HCT116 (cell line): ENCODE measurements around the gene CRYAB. TPM values are rescaled to one million over a fixed set of nuclear protein-coding genes. Genes with fewer than 3 reads are reported as not detected.

Experiments used
- ATAC-seq: fragments of 200-7000 bp; cut with Tn5 transposase; 2 replicates; pipeline ENCODE4 v1.9.1; 2020; ENCODE audit warnings: mild to moderate bottlenecking, moderate library complexity
- BruUV-seq: library from RNA; stranded (reverse); fragments of 400-500 nt; replicated peaks from 2 replicates; lab custom pipeline; 2021; lab: Mats Ljungman, UMichigan
- CTCF ChIA-PET: fragments of 300-600 bp; sonication (Branson Sonifier 250); formaldehyde crosslinking; loops from one replicate; lab custom pipeline; 2021; ENCODE audit warnings: antibody characterized with exemption; lab: Charles Lee
- POLR2A ChIA-PET: fragments of 300-600, 350-600 bp; sonication (Branson Sonifier 250); formaldehyde crosslinking; loops from one replicate; lab custom pipeline; 2021; ENCODE audit warnings: antibody characterized with exemption; lab: Charles Lee
- RAD21 ChIA-PET, 2 experiments: fragments of 300-600 bp; sonication (Branson Sonifier 250); formaldehyde crosslinking; loops; one replicate each; lab custom pipeline; 2023; ENCODE audit warnings: low total read pairs in 2 of 2; ENCODE audit not compliant: uncharacterized antibody in 2 of 2, unreplicated experiment in 2 of 2, low non-redundant PET in 1 of 2; lab: Charles Lee
- DNase-seq: peaks from one replicate; pipeline ENCODE4 v3.0.0-alpha.2; 2010; ENCODE audit warnings: low read depth, low spot score
- H2AFZ ChIP-seq: fragments of 200-600 bp; shearing (Covaris generic), sonication (generic); 2 replicates; pipeline ENCODE4 v1.6.1; 2017; ENCODE audit warnings: low read depth, mixed run types, mixed read lengths, antibody characterized with exemption, low read length; ENCODE audit not compliant: poor library complexity, severe bottlenecking
- H3K27ac ChIP-seq: 2 replicates; pipeline ENCODE4 v1.5.1; 2012; ENCODE audit warnings: low read depth, low read length
- H3K27me3 ChIP-seq: fragments of 200-600 bp; sonication (generic); 2 replicates; pipeline ENCODE4 v1.6.1; 2016; ENCODE audit warnings: mixed run types, low read length, mixed read lengths; ENCODE audit not compliant: insufficient read depth
- H3K36me3 ChIP-seq, 2 experiments: fragments of 200-500 bp in 1 of 2; fragments of 200-600 bp in 1 of 2; sonication (Bioruptor generic) in 1 of 2; sonication (generic) in 1 of 2; 2 replicates each; pipeline versions ENCODE4 v1.5.1 to v1.6.1; 2014 to 2016; ENCODE audit warnings: low read length in 2 of 2, inconsistent platforms in 1 of 2, mixed read lengths in 1 of 2, mixed run types in 1 of 2; ENCODE audit not compliant: insufficient read depth in 2 of 2, control insufficient read depth in 1 of 2
- H3K4me1 ChIP-seq, 2 experiments: fragments of 200-600 bp in 1 of 2; sonication (generic) in 1 of 2; 2 replicates each; pipeline versions ENCODE4 v1.5.1 to v1.6.1; 2012 to 2017; ENCODE audit warnings: low read length in 2 of 2, inconsistent platforms in 1 of 2, mild to moderate bottlenecking in 1 of 2, mixed read lengths in 1 of 2, mixed run types in 1 of 2, moderate library complexity in 1 of 2; ENCODE audit not compliant: insufficient read depth in 2 of 2, control insufficient read depth in 1 of 2
- H3K4me2 ChIP-seq: fragments of 200-600 bp; sonication (generic); 2 replicates; pipeline ENCODE4 v1.6.1; 2017; ENCODE audit warnings: mixed run types, low read length, mixed read lengths
- H3K4me3 ChIP-seq, 2 experiments: fragments of 200-600 bp in 1 of 2; sonication (generic) in 1 of 2; replicated peaks in 1 of 2; 2 replicates each; pipeline ENCODE4 v1.5.1; 2011 to 2016; ENCODE audit warnings: low read length in 2 of 2, control low read depth in 1 of 2, low read depth in 1 of 2, mild to moderate bottlenecking in 1 of 2, mixed read lengths in 1 of 2, mixed run types in 1 of 2
- H3K79me2 ChIP-seq: fragments of 200-600 bp; sonication (generic); 2 replicates; pipeline ENCODE4 v1.6.1; 2017; ENCODE audit warnings: mild to moderate bottlenecking, mixed run types, low read length, moderate library complexity, mixed read lengths; ENCODE audit not compliant: insufficient read depth
- H3K9ac ChIP-seq: fragments of 200-600 bp; sonication (generic); 2 replicates; pipeline ENCODE4 v1.6.1; 2016; ENCODE audit warnings: low read length, mixed read lengths
- H3K9me2 ChIP-seq: fragments of 200-600 bp; sonication (generic), shearing (Covaris generic); 2 replicates; pipeline ENCODE4 v1.6.1; 2017; ENCODE audit warnings: mixed run types, mild to moderate bottlenecking, moderate library complexity; ENCODE audit not compliant: insufficient read depth
- H3K9me3 ChIP-seq, 2 experiments: fragments of 200-500 bp in 1 of 2; fragments of 200-600 bp in 1 of 2; sonication (Bioruptor generic) in 1 of 2; sonication (generic) in 1 of 2; 2 replicates each; pipeline ENCODE4 v1.6.1; 2014 to 2017; ENCODE audit warnings: low read length in 2 of 2, mixed read lengths in 2 of 2, inconsistent platforms in 1 of 2, low read depth in 1 of 2, mild to moderate bottlenecking in 1 of 2, mixed run types in 1 of 2, moderate library complexity in 1 of 2; ENCODE audit not compliant: control insufficient read depth in 1 of 2, insufficient read depth in 1 of 2
- H4K20me1 ChIP-seq: fragments of 200-600 bp; sonication (generic), shearing (Covaris generic); 2 replicates; pipeline ENCODE4 v1.6.1; 2017; ENCODE audit warnings: mixed run types, mild to moderate bottlenecking, moderate library complexity; ENCODE audit not compliant: insufficient read depth
- ATF3 ChIP-seq: IDR thresholded peaks from 2 replicates; pipeline ENCODE4 v1.6.1; 2012
- CTCF ChIP-seq, 3 experiments: fragments of 200-600 bp in 1 of 3; sonication (generic) in 1 of 3; IDR thresholded peaks in 2 of 3; conservative IDR thresholded peaks in 1 of 3; 2 replicates each; pipeline ENCODE4 v1.5.1; 2012 to 2017; ENCODE audit warnings: low read depth in 2 of 3, low read length in 2 of 3, antibody characterized with exemption in 1 of 3, borderline replicate concordance in 1 of 3, control low read depth in 1 of 3, mild to moderate bottlenecking in 1 of 3, mixed read lengths in 1 of 3, mixed run types in 1 of 3, moderate library complexity in 1 of 3; ENCODE audit not compliant: insufficient read depth in 1 of 3
- EGR1 ChIP-seq: IDR thresholded peaks from 2 replicates; pipeline ENCODE4 v1.6.1; 2012; ENCODE audit warnings: low read depth
- ELF1 ChIP-seq: IDR thresholded peaks from 2 replicates; pipeline ENCODE4 v1.6.1; 2012; ENCODE audit warnings: low read depth, borderline replicate concordance
- MAX ChIP-seq: IDR thresholded peaks from 2 replicates; pipeline ENCODE4 v1.6.1; 2012
- POLR2AphosphoS5 ChIP-seq: IDR thresholded peaks from 2 replicates; pipeline ENCODE4 v1.6.1; 2011; ENCODE audit warnings: mild to moderate bottlenecking, low read depth, low read length, moderate library complexity
- SIN3A ChIP-seq: IDR thresholded peaks from 2 replicates; pipeline ENCODE4 v1.6.1; 2012; ENCODE audit warnings: low read depth
- SP1 ChIP-seq: IDR thresholded peaks from 2 replicates; pipeline ENCODE4 v1.6.1; 2012; ENCODE audit warnings: low read depth
- YY1 ChIP-seq: IDR thresholded peaks from 2 replicates; pipeline ENCODE4 v1.6.1; 2011; ENCODE audit warnings: low read length, low read depth, moderate library complexity, mild to moderate bottlenecking; ENCODE audit not compliant: insufficient replicate concordance; ENCODE audit errors: extremely low read depth
- intact Hi-C: fragments of 100-400 bp; cut with micrococcal nuclease; formaldehyde crosslinking; loops from 2 replicates; pipeline ENCODE4 v1.10.0; 2022
- total RNA-seq: library from RNA; stranded (reverse); gene quantifications from one replicate; pipeline ENCODE4 v1.2.1, GENCODE V29; 2021; ENCODE audit not compliant: unreplicated experiment

The CRYAB gene
- total RNA-seq, 1 experiment from 2014 or later, result not detected

GRCh38 chr11:111930472-111930871, 18.9 kb upstream of the CRYAB start:
- no peak for ATAC-seq
- no peak overlapping the region for H3K4me3 ChIP-seq
- H3K27ac ChIP-seq, result no peak overlapping the region
- peaks cover 7 to 19% of the 10 kb centered on the region in 2 experiments for H3K4me1 ChIP-seq
- intact Hi-C loops, result loop anchor here (5.0 kb wide), 2 partner anchors 157 to 247 kb away; partner anchors contain the start of genes BCO2, SDHD and TIMM8B
- H3K9ac ChIP-seq, result no peak overlapping the region
- POLR2A ChIA-PET, result no interaction called here
- no TSS peak for BruUV-seq
- no peak for DNase-seq
- no peak overlapping the region for H2AFZ ChIP-seq
- H3K27me3 ChIP-seq, result no peaks in the 10 kb centered on the region
- H3K9me3 ChIP-seq, result no peaks in the 10 kb centered on the region
- no peak overlapping the region for H3K4me2 ChIP-seq
- no peaks in the 10 kb centered on the region for H3K79me2 ChIP-seq
- no peak for TF ChIP-seq SP1
- TF ChIP-seq, all 23 proteins: peak for 0
- ChIA-PET RAD21 (no interaction called here), CTCF (interaction anchor here (1.0 to 2.0 kb wide), 3 partner anchors 11 to 350 kb away, joined by 3 to 42 read pairs (median 4); partner anchors contain the start of gene C11orf52)
- no peaks in the 10 kb centered on the region for H4K20me1 ChIP-seq
- no peaks in the 10 kb centered on the region for H3K9me2 ChIP-seq
- H3K36me3 ChIP-seq, result no peaks in the 10 kb centered on the region

GRCh38 chr11:111926505-111927391, 15.2 kb upstream of the CRYAB start:
- Histone ChIP-seq H2AFZ (peak overlapping the region; percentile 89), H3K9ac (peak overlapping the region; percentile 60), H4K20me1 (no peaks in the 10 kb centered on the region), H3K36me3 (no peaks in the 10 kb centered on the region)
- ChIA-PET POLR2A (interaction anchor here (0.9 to 1.2 kb wide), 2 partner anchors 8 to 11 kb away, joined by 4 to 6 read pairs; partner anchors contain the start of gene C11orf52), RAD21 (interaction anchor here in 1 of 2 experiments (1.0 kb wide), 1 partner anchor 293 kb away, joined by 3 read pairs; no protein-coding TSS in a partner anchor)
- TF ChIP-seq CTCF (IDR thresholded peaks at IDR 0.05 in 2 of 3, conservative IDR thresholded peaks at IDR 0.05 in 1 of 3; ENCODE audit: borderline replicate concordance in 1 of 3, insufficient read depth in 1 of 3, low read depth in 2 of 3, low read length in 2 of 3) (no peak), SP1 (peak; percentile 60), POLR2AphosphoS5 (peak; percentile 87), ATF3 (no peak), EGR1 (peak; percentile 84), ELF1 (no peak), YY1 (no peak), SIN3A (0 out of 2 replicates have a peak, but pooled peaks have one; percentile 32), MAX (peak; percentile 61)
- TF ChIP-seq, all 23 proteins: peak for 5
- no peaks in the 10 kb centered on the region for H3K9me2 ChIP-seq
- peak; percentile 93 for DNase-seq
- peak; percentile 94 for ATAC-seq
- H3K27me3 ChIP-seq, result no peaks in the 10 kb centered on the region
- intact Hi-C loops, result no loop called here
- H3K27ac ChIP-seq, result peak overlapping the region; percentile 59
- no peaks in the 10 kb centered on the region for H3K9me3 ChIP-seq
- peak overlapping the region; percentile 92 for H3K4me2 ChIP-seq
- CTCF ChIA-PET, result interaction anchor here (0.7 to 2.0 kb wide), 7 partner anchors 8 to 354 kb away, joined by 3 to 11 read pairs (median 5); partner anchors contain the start of genes C11orf52, CRYAB and DIXDC1
- H3K4me1 ChIP-seq, result peaks cover 7 to 15% of the 10 kb centered on the region in 2 experiments
- no peaks in the 10 kb centered on the region for H3K79me2 ChIP-seq
- H3K4me3 ChIP-seq, result peak overlapping the region; percentile 49 to 64
- TSS peak; percentile 98 for BruUV-seq
